ENCODE measurements around the gene FNDC8.

GRCh38 chr17:35154196-35155165, 33.1 kb downstream of the FNDC8 start:
- TF ChIP-seq EZH2phosphoT487 (IDR thresholded peaks at IDR 0.05; ENCODE audit: borderline replicate concordance, low read depth, low read length) = no peak
- TF ChIP-seq CTCF (conservative IDR thresholded peaks at IDR 0.05; ENCODE audit: low read length) = no peak

Measured in OCI-LY7 (cell line).